ENCODE data around the gene ZIC2. TPM values are rescaled to one million over a fixed set of nuclear protein-coding genes. Genes with fewer than 3 reads are reported as not detected.

ZIC2 gene
- total RNA-seq, 1 experiment from 2014 or later: 426 TPM

DNA sequence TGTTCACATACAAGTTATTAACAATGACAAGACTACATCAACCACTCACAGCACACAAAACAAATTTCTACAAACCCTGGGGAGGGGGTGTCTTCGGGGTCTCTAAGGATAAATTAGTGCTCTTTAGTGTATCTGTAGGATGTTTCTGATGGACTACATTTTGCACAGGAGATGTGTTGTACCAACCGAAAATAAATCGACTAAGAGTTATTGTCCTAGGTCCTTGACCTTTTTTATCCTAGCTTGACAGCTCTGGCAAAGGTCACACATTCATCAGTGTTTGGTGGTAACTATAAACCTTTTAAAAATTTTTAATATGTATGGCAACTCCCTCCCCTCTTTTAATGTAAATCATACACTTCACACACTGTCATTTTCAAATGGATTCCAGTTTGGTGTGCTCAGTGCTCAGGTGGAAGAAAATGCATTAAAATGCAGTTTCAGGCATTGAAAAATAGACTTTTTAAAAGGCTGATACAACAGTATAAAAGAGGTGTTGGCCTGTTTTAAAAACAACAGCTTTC lies 17.7 kb upstream of the ZIC2 start:
- H3K9ac ChIP-seq (ENCODE audit: extremely low read depth, insufficient read length, low read length): no peak overlapping the region
- H3K79me2 ChIP-seq (ENCODE audit: insufficient read depth, low read length): peaks cover 12% of the 10 kb centered on the region; the same call in 1 of the 2 replicates
- H3K23ac ChIP-seq (ENCODE audit: insufficient read length, low read depth, low read length): no peak overlapping the region
- H4K91ac ChIP-seq (ENCODE audit: insufficient read length, low read depth, low read length): no peak overlapping the region
- no peak overlapping the region for H2BK20ac ChIP-seq (ENCODE audit: low read depth, low read length, poor library complexity, severe bottlenecking)
- no peaks in the 10 kb centered on the region for H4K20me1 ChIP-seq (ENCODE audit: control insufficient read depth, insufficient read depth, insufficient read length)
- H3K4me3 Mint-ChIP-seq: no peak overlapping the region
- H3K27ac ChIP-seq (ENCODE audit: insufficient read length, low read depth, low read length): no peak overlapping the region
- no peak overlapping the region for H2AFZ ChIP-seq (ENCODE audit: low read length)
- H2BK120ac ChIP-seq (ENCODE audit: low read depth, low read length, poor library complexity, severe bottlenecking): no peak overlapping the region
- H3K27me3 Mint-ChIP-seq (ENCODE audit: low read depth): peaks cover 43% of the 10 kb centered on the region
- TF ChIP-seq, protein P1, sequence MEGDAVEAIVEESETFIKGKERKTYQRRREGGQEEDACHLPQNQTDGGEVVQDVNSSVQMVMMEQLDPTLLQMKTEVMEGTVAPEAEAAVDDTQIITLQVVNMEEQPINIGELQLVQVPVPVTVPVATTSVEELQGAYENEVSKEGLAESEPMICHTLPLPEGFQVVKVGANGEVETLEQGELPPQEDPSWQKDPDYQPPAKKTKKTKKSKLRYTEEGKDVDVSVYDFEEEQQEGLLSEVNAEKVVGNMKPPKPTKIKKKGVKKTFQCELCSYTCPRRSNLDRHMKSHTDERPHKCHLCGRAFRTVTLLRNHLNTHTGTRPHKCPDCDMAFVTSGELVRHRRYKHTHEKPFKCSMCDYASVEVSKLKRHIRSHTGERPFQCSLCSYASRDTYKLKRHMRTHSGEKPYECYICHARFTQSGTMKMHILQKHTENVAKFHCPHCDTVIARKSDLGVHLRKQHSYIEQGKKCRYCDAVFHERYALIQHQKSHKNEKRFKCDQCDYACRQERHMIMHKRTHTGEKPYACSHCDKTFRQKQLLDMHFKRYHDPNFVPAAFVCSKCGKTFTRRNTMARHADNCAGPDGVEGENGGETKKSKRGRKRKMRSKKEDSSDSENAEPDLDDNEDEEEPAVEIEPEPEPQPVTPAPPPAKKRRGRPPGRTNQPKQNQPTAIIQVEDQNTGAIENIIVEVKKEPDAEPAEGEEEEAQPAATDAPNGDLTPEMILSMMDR (conservative IDR thresholded peaks at IDR 0.05): no peak
- no peaks in the 10 kb centered on the region for H3K79me1 ChIP-seq (ENCODE audit: insufficient read depth, low read depth, low read length, poor library complexity, severe bottlenecking)
- no peak overlapping the region for H2BK5ac ChIP-seq (ENCODE audit: insufficient read length, low read length)
- H3K18ac ChIP-seq (ENCODE audit: insufficient read length, low read depth, low read length): no peak overlapping the region
- H4K8ac ChIP-seq (replicated peaks; ENCODE audit: insufficient read length, low read depth, low read length): no peak overlapping the region
- no peak overlapping the region for H2BK12ac ChIP-seq (ENCODE audit: insufficient read length, low read depth, low read length)
- peak overlapping the region in 1 of 3 experiments; percentile 23; a peak in 1 of 7 replicates for H3K27ac Mint-ChIP-seq
- no peak overlapping the region for H2AK5ac ChIP-seq (ENCODE audit: insufficient read length, low read length)
- H3K4me1 ChIP-seq (ENCODE audit: insufficient read depth, low read length): no peaks in the 10 kb centered on the region
- H3K9me3 Mint-ChIP-seq: peaks cover 3 to 5% of the 10 kb centered on the region in 2 experiments; a peak in 3 of 5 replicates
- no peaks in the 10 kb centered on the region for H3K9me3 ChIP-seq (ENCODE audit: control insufficient read depth, low read depth, low read length)
- no peak overlapping the region for H3K56ac ChIP-seq (ENCODE audit: insufficient read length, low read depth, low read length)
- H4K5ac ChIP-seq (ENCODE audit: insufficient read length, low read depth, low read length): no peak overlapping the region
- peaks cover 23% of the 10 kb centered on the region for H3K23me2 ChIP-seq (ENCODE audit: insufficient read length, low read depth, low read length, poor library complexity, severe bottlenecking)
- no peak overlapping the region for H3T11ph ChIP-seq (ENCODE audit: low read length)
- H3K4me2 ChIP-seq (ENCODE audit: insufficient read depth, insufficient read length, low read length): no peak overlapping the region
- H3K14ac ChIP-seq (ENCODE audit: insufficient read depth, low read length): no peak overlapping the region
- peaks cover 60 to 68% of the 10 kb centered on the region in 2 experiments for H3K4me1 Mint-ChIP-seq
- no CpG with 5 or more reads among the region's 3 CpGs for WGBS (ENCODE audit: extremely low coverage, insufficient read length, low lambda C conversion rate)
- DNase-seq: no peak
- peaks cover 18% of the 10 kb centered on the region; the same call in 1 of the 2 replicates for H3K27me3 ChIP-seq (ENCODE audit: insufficient read depth, low read length)
- H3K4ac ChIP-seq (ENCODE audit: low read depth, low read length): no peak overlapping the region
- peaks cover 36 to 48% (median 42%) of the 10 kb centered on the region in 3 experiments for H3K36me3 Mint-ChIP-seq (ENCODE audit: insufficient read depth in 1 of 3, low read depth in 3 of 3)
- no peak overlapping the region for H2BK15ac ChIP-seq (ENCODE audit: low read depth, low read length)

Data from H9 (cell line).